ENCODE data around the gene ARID1B.
A peak's percentile ranks its signal among the peaks of the same experiment; 100 is the strongest.
"Not testable (repeated sequence)": the region's sequence is repeated elsewhere in the genome, so short reads cannot be mapped to it uniquely, and the experiment has no call there.

Gene ARID1B

GRCh38 chr6:157034436-157035230 is 257.5 kb downstream of the ARID1B start:
- H3K4me1 Mint-ChIP-seq = peaks cover 16% of the 10 kb centered on the region
- peak; percentile 78 for ATAC-seq (ENCODE audit: low read depth)
- DNase-seq (ENCODE audit: low spot score in 2 of 2) = no peak

GRCh38 chr6:157035546-157035945 is 258.4 kb downstream of the ARID1B start:
- Mint-ChIP-seq H3K27ac (no peak overlapping the region), H3K4me1 (peaks cover 9% of the 10 kb centered on the region), H3K9me3 (no peaks in the 10 kb centered on the region), H3K4me3 (no peak overlapping the region), H3K27me3 (no peaks in the 10 kb centered on the region), H3K36me3 (peaks cover 7% of the 10 kb centered on the region)
- no peak for DNase-seq (ENCODE audit: low spot score in 2 of 2)
- no peak for ATAC-seq (ENCODE audit: low read depth)

More at GRCh38 chr6:157034436-157035230, 257.5 kb downstream of the ARID1B start:
- peaks cover 4% of the 10 kb centered on the region for H3K36me3 Mint-ChIP-seq
- peak overlapping the region; percentile 55 for H3K27ac Mint-ChIP-seq
- H3K27me3 Mint-ChIP-seq = no peaks in the 10 kb centered on the region
- no peaks in the 10 kb centered on the region for H3K9me3 Mint-ChIP-seq
- H3K4me3 Mint-ChIP-seq = peak overlapping the region; percentile 28

- Mint-ChIP-seq H3K27ac (no peak overlapping the region), H3K9me3 (no peaks in the 10 kb centered on the region), H3K27me3 (no peaks in the 10 kb centered on the region), H3K4me3 (no peak overlapping the region), H3K4me1 (peaks cover 8% of the 10 kb centered on the region), H3K36me3 (peaks cover 7% of the 10 kb centered on the region)
- DNase-seq (ENCODE audit: low spot score in 2 of 2) = no peak
- no peak for ATAC-seq (ENCODE audit: low read depth)
Observed at GRCh38 chr6:157036245-157036711, 259.1 kb downstream of the ARID1B start.

- no peak for DNase-seq (ENCODE audit: low spot score in 2 of 2)
- Mint-ChIP-seq H3K27me3 (no peaks in the 10 kb centered on the region), H3K36me3 (peaks cover 11% of the 10 kb centered on the region), H3K27ac (no peak overlapping the region), H3K4me3 (no peak overlapping the region), H3K4me1 (peaks cover 12% of the 10 kb centered on the region), H3K9me3 (no peaks in the 10 kb centered on the region)
- ATAC-seq (ENCODE audit: low read depth) = no peak
Observed at GRCh38 chr6:157037165-157037564, 260.0 kb downstream of the ARID1B start.

- H3K4me1 Mint-ChIP-seq = peaks cover 10% of the 10 kb centered on the region
- H3K4me3 Mint-ChIP-seq = no peak overlapping the region
- DNase-seq (ENCODE audit: low spot score in 2 of 2) (no peak), ATAC-seq (ENCODE audit: low read depth) (no peak)
- H3K27me3 Mint-ChIP-seq = no peaks in the 10 kb centered on the region
- no peak overlapping the region for H3K27ac Mint-ChIP-seq
- no peaks in the 10 kb centered on the region for H3K9me3 Mint-ChIP-seq
- peaks cover 13% of the 10 kb centered on the region for H3K36me3 Mint-ChIP-seq
Observed at GRCh38 chr6:157038610-157039009, 261.4 kb downstream of the ARID1B start.

GRCh38 chr6:157039639-157040038 is 262.5 kb downstream of the ARID1B start:
- H3K4me3 Mint-ChIP-seq; DNase-seq (ENCODE audit: low spot score in 2 of 2); H3K9me3 Mint-ChIP-seq; H3K27me3 Mint-ChIP-seq; ATAC-seq (ENCODE audit: low read depth); H3K4me1 Mint-ChIP-seq: not testable (repeated sequence)
- Mint-ChIP-seq H3K27ac (peak overlapping the region; percentile 8), H3K36me3 (peaks cover 13% of the 10 kb centered on the region)

- ATAC-seq (ENCODE audit: low read depth) (no peak), DNase-seq (ENCODE audit: low spot score in 2 of 2) (no peak)
- H3K4me3 Mint-ChIP-seq = no peak overlapping the region
- H3K27ac Mint-ChIP-seq = peak overlapping the region; percentile 8
- no peaks in the 10 kb centered on the region for H3K27me3 Mint-ChIP-seq
- H3K9me3 Mint-ChIP-seq = no peaks in the 10 kb centered on the region
- H3K36me3 Mint-ChIP-seq = peaks cover 13% of the 10 kb centered on the region
- peaks cover 8% of the 10 kb centered on the region for H3K4me1 Mint-ChIP-seq
Observed at GRCh38 chr6:157040191-157040590, 263.0 kb downstream of the ARID1B start.

- Mint-ChIP-seq H3K9me3 (no peaks in the 10 kb centered on the region), H3K36me3 (peaks cover 11% of the 10 kb centered on the region), H3K4me1 (peaks cover 21% of the 10 kb centered on the region), H3K4me3 (no peak overlapping the region), H3K27ac (no peak overlapping the region), H3K27me3 (no peaks in the 10 kb centered on the region)
- ATAC-seq (ENCODE audit: low read depth) (no peak), DNase-seq (ENCODE audit: low spot score in 2 of 2) (no peak)
Observed at GRCh38 chr6:157045831-157046454, 268.8 kb downstream of the ARID1B start.

GRCh38 chr6:157046776-157047175 is 269.6 kb downstream of the ARID1B start:
- DNase-seq (ENCODE audit: low spot score in 2 of 2) (no peak), ATAC-seq (ENCODE audit: low read depth) (no peak)
- Mint-ChIP-seq H3K27ac (no peak overlapping the region), H3K36me3 (peaks cover 11% of the 10 kb centered on the region), H3K4me3 (no peak overlapping the region), H3K9me3 (no peaks in the 10 kb centered on the region), H3K4me1 (peaks cover 21% of the 10 kb centered on the region), H3K27me3 (no peaks in the 10 kb centered on the region)

- H3K27ac Mint-ChIP-seq = peak overlapping the region; percentile 55
- peaks cover 9% of the 10 kb centered on the region for H3K36me3 Mint-ChIP-seq
- H3K27me3 Mint-ChIP-seq = no peaks in the 10 kb centered on the region
- ATAC-seq (ENCODE audit: low read depth) (no peak), DNase-seq (ENCODE audit: low spot score in 2 of 2) (no peak)
- H3K4me3 Mint-ChIP-seq = no peak overlapping the region
- peaks cover 18% of the 10 kb centered on the region for H3K4me1 Mint-ChIP-seq
- H3K9me3 Mint-ChIP-seq = no peaks in the 10 kb centered on the region
Observed at GRCh38 chr6:157047328-157047727, 270.1 kb downstream of the ARID1B start.

- no peak for ATAC-seq (ENCODE audit: low read depth)
- DNase-seq (ENCODE audit: low spot score in 2 of 2) = no peak
- H3K27me3 Mint-ChIP-seq = no peaks in the 10 kb centered on the region
- H3K4me1 Mint-ChIP-seq = peaks cover 18% of the 10 kb centered on the region
- no peak overlapping the region for H3K4me3 Mint-ChIP-seq
- no peak overlapping the region for H3K27ac Mint-ChIP-seq
- H3K9me3 Mint-ChIP-seq = no peaks in the 10 kb centered on the region
- H3K36me3 Mint-ChIP-seq = peaks cover 9% of the 10 kb centered on the region
Observed at GRCh38 chr6:157047951-157048350, 270.8 kb downstream of the ARID1B start.

- H3K9me3 Mint-ChIP-seq = no peaks in the 10 kb centered on the region
- H3K27ac Mint-ChIP-seq = peak overlapping the region; percentile 48
- peaks cover 6% of the 10 kb centered on the region for H3K36me3 Mint-ChIP-seq
- DNase-seq (ENCODE audit: low spot score in 2 of 2) (no peak), ATAC-seq (ENCODE audit: low read depth) (no peak)
- peaks cover 15% of the 10 kb centered on the region for H3K4me1 Mint-ChIP-seq
- H3K27me3 Mint-ChIP-seq = no peaks in the 10 kb centered on the region
- H3K4me3 Mint-ChIP-seq = no peak overlapping the region
Observed at GRCh38 chr6:157049133-157049532, 272.0 kb downstream of the ARID1B start.

- DNase-seq (ENCODE audit: low spot score in 2 of 2) (no peak), ATAC-seq (ENCODE audit: low read depth) (no peak)
- no peak overlapping the region for H3K4me3 Mint-ChIP-seq
- H3K4me1 Mint-ChIP-seq = peaks cover 19% of the 10 kb centered on the region
- peak overlapping the region; percentile 81 for H3K27ac Mint-ChIP-seq
- H3K9me3 Mint-ChIP-seq = no peaks in the 10 kb centered on the region
- no peaks in the 10 kb centered on the region for H3K27me3 Mint-ChIP-seq
- peaks cover 7% of the 10 kb centered on the region for H3K36me3 Mint-ChIP-seq
Observed at GRCh38 chr6:157050537-157051265, 273.5 kb downstream of the ARID1B start.

- peaks cover 14% of the 10 kb centered on the region for H3K36me3 Mint-ChIP-seq
- peak overlapping the region; percentile 77 for H3K27ac Mint-ChIP-seq
- H3K4me3 Mint-ChIP-seq = no peak overlapping the region
- no peaks in the 10 kb centered on the region for H3K9me3 Mint-ChIP-seq
- H3K4me1 Mint-ChIP-seq = peaks cover 15% of the 10 kb centered on the region
- DNase-seq (ENCODE audit: low spot score in 2 of 2) (peak in 1 of 2 donors; percentile 49), ATAC-seq (ENCODE audit: low read depth) (peak; percentile 97)
- H3K27me3 Mint-ChIP-seq = no peaks in the 10 kb centered on the region
Observed at GRCh38 chr6:157054531-157054979, 277.4 kb downstream of the ARID1B start.
